HG03469 (cell line): Measurements from ENCODE around the gene COQ7.

ENCODE experiments used
- ATAC-seq: cut with Tn5 transposase; IDR thresholded peaks from one replicate; pipeline ENCODE4 v1.9.1; 2021; ENCODE audit warnings: mild to moderate bottlenecking, moderate library complexity, moderate number of reproducible peaks; ENCODE audit not compliant: unreplicated experiment

COQ7 gene

DNA sequence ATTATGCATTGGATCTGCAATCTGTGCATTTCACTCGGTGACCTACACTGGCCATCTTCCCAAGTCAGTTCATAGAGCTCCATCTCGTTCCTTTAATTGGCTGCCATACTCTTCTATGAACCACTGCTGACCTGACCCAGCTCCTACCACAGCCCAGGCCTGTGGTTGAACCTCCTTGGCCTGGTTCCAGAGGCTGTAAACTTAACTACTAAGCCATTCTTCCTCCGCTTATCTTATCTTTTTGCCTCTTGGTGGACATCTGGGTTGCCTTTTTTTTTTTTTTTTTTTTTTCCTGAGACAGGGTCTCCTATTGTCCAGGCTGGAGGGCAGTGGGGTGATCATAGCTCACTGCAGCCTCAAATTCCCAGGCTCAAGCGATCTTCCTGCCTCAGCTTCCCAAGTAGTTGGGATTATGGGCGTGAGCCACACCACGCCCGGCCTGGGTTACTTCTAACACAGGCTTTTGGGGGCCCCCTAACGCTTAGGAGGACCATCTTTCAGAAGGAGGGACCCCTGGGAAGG, 18.3 kb downstream of the COQ7 start:
- ATAC-seq = no peak

- peak; percentile 72 for ATAC-seq
Measured at GRCh38 chr16:19086322-19087199, 19.1 kb downstream of the COQ7 start.

DNA sequence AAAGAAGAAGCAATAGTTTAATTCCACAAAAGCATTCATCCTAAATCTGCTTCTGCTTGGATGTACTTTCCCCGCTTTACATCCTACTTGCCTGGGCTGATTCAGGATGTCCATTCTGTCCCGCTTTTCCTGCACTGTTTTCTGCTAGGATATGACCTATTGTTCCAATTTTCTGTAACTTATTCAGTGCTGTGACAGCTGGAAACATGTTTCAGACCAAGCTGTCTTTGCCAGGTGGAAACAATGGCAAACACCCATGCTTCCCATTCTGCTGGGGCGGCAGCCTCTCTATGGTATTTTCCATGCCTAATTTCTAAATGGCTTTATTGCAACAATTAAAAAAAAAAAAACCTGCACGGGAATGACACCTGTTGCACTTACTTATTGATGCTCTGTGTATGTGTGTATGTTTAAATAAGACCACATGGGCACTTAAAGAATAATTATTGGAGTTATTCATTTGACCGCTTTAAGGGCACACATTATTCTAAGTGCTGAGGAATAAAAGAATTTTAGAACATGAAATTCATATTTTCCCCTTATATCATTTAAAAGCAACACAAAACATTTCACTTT, 21.0 kb downstream of the COQ7 start:
- no peak for ATAC-seq

DNA sequence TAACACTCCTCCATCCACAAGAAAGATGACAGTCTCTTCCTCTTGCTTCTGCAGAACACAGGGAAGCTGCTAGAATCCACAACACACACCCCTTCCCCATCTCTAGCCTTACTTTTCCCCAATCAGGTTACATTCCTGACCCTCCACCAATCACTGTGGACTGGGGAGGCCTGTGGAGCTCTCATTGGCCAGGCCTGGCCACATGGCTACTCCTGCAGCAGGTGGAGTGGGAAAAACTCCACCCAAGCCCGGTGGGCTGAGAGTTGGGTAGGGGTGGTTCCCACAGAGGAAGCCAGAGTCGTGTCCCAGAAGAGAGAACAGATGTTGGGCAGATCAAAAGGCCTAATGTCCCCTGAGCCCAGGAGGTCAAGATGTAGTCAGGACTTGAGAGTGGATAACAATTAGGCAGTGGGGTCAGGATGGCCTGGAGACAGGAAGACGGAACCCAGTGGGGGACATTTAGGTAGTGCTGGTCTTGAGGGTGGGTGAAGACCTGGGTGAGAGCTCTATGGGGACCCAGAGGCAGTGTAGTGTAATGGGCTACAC, 22.1 kb downstream of the COQ7 start:
- no peak for ATAC-seq

DNA sequence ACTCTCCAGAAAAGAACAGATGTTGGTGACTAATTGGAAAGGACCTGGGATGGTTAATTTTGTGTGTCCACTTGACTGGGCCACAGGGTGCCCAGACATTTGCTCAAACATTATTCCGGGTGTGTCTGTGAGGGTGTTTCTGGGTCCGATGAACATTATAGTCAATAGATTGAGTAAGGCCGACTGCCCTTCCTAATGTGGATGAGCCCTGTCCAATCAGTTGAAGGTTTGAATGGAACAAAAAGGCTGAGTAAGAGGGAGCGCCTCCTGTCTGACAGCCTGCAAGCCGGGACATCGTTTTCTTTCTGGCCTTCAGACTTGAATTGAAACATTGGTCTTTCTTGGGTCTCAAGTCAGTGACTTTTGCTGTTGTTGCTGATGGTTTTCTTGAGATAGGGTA, 23.5 kb downstream of the COQ7 start:
- no peak for ATAC-seq

DNA sequence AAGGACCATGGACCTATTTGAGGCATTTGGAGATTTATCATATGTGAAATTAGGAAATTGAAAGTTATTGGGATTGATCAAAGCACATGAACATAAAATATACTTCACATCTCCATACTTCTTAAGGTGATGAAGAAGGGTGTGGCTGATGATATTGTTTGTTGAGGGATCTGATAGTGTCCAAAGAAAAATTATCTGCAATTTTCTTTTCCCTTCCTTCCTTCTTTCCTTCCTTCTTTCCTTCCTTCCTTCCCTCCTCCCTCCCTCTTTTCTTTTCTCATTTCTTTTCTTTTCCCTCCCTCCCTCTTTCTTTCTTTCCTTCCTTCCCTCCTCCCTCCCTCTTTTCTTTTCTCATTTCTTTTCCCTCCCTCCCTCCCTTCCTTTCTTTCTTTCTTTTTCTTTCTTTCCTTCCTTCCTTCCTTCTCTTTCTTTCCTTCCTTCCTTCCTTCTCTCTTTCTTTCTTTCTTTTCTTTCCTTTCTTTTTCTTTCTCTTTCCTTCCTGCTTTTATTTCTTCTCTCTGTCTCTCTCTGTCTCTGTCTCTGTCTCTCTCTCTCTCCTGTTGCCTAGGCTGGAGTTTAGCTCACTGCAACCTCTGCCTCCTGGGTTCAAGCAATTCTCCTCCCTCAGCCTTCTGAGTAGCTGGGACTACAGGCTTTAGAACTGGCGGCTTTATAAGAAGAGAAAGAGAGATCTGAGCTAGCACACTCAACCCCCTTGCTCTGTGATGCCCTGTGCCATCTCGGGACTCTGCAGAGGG, 25.4 kb downstream of the COQ7 start:
- no peak for ATAC-seq

DNA sequence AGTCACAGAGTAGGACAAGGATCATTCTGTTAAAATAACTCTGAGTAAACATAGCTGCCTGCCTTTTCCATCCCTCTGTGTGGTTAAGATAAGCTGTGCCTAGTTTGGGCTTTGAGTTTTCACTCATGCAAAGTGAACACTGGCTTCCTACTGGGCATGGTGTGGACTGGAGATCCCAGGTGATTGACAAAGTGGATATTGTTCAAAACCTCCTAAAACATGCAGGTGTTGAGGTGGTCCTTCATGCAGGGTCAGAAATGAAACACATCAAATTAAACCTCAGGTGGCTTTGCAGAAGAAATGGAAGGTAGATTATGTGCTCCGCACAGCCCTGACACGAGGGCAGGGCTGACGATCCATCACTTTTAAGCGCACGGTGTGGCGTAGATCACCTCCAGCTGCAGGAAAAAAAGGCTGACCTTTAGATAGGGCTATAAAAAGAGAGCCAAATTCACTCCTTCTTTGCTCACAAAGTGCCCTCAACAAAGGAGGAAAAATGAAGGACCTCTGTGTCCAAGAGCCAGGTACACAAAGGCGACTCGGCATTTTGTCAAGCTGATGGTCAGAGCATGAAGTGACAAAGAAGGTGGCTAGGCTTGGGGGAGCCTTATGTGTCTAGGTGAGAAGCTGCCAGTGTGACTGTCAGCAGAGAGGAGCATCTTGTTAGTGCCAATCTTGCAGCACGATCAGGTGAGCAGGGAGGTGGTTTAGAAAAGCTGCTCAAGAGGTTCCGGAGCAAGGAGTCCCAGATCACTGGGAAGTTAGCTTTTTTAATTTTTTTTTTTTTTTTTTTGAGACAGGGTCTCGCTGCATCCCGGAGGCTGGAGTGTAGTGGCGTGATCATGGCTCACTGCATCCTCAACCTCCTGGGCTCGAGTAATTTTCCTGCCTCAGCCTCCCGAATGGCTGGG, 26.5 kb downstream of the COQ7 start:
- no peak for ATAC-seq

DNA sequence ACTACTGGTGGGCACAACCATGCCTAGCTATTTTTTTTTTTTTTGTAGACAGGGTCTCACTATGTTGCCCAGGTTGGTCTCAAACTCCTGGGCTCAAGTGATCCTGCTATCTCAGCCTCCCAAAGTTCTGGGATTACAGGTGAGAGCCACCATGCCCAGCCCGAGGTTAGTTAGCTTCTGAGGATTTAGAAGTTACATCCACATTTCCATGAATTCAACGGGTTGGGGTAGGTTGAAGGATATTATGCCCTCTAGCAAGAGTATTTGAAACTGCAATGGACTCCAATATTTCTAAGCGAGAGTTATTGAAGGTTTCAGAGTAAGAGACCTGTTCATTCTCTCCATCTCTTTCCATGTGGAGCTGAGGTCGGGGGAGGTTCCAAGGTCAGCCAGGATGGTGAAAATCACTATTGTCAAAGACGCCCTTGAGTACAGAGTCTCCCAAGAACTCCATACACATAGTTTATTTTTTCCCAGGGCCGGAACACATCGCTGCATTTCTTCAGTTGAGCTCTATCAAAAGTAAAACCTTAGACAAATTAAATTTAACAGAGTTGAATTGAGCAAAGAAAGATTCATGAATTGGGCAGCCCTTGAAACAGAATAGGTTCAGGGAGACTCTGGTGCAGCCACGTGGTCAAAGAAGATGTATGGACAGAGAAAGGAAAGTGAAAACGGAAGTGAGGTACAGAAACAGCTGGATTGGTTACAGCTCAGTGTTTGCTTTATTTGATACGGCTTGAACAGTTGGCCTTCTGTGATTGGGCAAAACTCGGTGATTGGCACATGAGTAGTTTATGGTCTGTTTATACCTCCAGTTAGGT, 27.3 kb downstream of the COQ7 start:
- no peak for ATAC-seq

DNA sequence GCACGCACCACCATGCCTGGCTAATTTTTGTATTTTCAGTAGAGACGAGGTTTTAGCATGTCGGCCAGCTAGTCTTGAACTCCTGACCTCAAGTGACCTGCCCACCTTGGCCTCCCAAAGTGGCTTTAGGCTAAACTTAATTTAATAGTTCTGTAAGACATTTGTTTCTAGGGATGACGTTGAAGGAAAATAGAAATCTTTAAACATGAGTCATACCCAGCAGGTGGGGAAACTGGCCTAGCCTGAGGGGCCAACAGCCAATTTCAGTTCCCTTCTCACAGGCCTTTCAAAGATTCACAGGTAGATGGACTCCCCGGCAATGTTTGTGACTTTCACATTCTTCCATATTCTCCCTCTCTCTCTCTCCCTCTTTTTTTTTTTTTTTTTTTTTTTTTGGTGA, 28.2 kb downstream of the COQ7 start:
- no peak for ATAC-seq

DNA sequence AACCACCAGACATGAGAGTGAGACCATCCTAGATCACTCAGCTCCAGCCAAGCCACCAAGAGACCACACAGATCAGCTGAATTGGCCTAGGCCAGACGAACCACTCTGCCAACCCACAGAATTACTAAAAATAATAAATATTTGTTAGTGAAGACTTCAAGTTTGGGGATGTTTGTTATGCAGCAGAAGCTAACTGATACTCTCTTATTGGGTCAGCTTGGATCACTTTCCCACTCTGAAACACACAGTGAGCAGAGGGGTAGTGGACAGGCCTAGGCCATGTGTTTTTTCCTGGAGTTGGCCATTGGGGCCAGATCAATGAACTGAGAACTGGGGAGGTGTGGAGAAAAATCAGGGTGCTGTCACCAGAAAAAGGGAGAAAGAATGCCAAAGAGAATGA, 30.8 kb downstream of the COQ7 start:
- ATAC-seq = no peak

- ATAC-seq = no peak
Measured at GRCh38 chr16:19102187-19102872, 34.9 kb downstream of the COQ7 start.

DNA sequence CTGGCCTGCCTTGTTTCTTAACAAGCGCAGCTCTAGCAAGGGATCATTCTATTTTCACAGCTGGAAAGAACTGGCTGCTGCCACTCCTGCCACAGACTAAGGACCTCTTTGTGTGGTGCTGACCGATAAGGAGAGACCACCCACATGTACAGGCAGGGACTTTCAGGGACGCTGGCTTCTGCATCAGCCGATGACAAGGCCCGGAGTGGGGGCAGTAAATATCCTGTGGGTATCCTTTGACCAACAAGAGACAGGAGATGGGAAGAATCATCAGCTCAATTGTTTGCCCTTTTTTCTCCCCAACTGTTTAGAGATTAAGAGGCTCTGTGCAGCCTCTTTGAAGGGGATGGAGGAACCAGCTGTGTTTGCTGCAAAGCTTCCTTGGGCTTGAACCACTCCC, 37.2 kb downstream of the COQ7 start:
- no peak for ATAC-seq

DNA sequence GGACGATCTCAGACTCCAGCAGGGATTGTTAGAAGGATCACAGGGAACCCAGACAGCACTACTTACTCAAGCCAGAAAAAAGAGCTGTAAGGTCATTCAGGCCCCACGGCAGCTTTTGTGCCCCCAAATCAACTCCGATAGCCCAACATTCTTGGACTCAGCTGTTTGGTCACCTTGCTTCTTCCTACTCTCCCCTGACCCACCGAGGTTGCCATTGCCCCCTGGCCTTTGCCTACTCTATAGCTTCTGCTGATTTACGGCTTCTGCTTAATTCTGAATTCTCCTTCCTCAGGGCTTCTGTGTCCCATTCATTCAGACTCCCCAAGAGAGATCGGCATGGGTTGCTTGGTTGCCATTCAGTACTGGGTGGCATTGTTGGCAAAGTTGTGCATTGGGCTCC, 37.7 kb downstream of the COQ7 start:
- ATAC-seq = no peak

- ATAC-seq = no peak
Measured at GRCh38 chr16:19105891-19106624, 38.6 kb downstream of the COQ7 start.

GRCh38 chr16:19106625-19107020, 39.2 kb downstream of the COQ7 start:
- no peak for ATAC-seq

- no peak for ATAC-seq
Measured at GRCh38 chr16:19108409-19109287, 41.2 kb downstream of the COQ7 start.

- ATAC-seq = no peak
Measured at GRCh38 chr16:19109288-19109664, 41.9 kb downstream of the COQ7 start.
